BE2C (cell line): Measurements from ENCODE around the gene SERPINC1.
A peak's percentile ranks its signal among the peaks of the same experiment; 100 is the strongest.
"Not testable (repeated sequence)": the region's sequence is repeated elsewhere in the genome, so short reads cannot be mapped to it uniquely, and the experiment has no call there.

Experiments
- DNase-seq: peaks from one replicate; pipeline ENCODE4 v3.0.0-alpha.2; 2020
- H3K27me3 ChIP-seq: fragments of 250-450 bp; sonication (Bioruptor Pico); 2 replicates; pipeline ENCODE4 v1.5.1; 2020; ENCODE audit warnings: mild to moderate bottlenecking
- H3K36me3 ChIP-seq: fragments of 250-450 bp; sonication (Bioruptor Pico); 2 replicates; pipeline ENCODE4 v1.5.1; 2020; ENCODE audit warnings: mild to moderate bottlenecking
- H3K4me1 ChIP-seq: fragments of 250-450 bp; sonication (Bioruptor Pico); 2 replicates; pipeline ENCODE4 v1.5.1; 2020
- H3K4me3 ChIP-seq: 2 replicates; pipeline ENCODE4 v1.5.1; 2011; ENCODE audit warnings: low read depth, low read length
- H3K9me3 ChIP-seq: fragments of 250-450 bp; sonication (Bioruptor Pico); 2 replicates; pipeline ENCODE4 v1.5.1; 2020
- CTCF ChIP-seq: IDR thresholded peaks from 2 replicates; pipeline ENCODE4 v1.5.1; 2012; ENCODE audit warnings: mild to moderate bottlenecking, low read depth, low read length

Gene SERPINC1

GRCh38 chr1:173863224-173864161 is 53.6 kb downstream of the SERPINC1 start:
- no peak for DNase-seq
- no peaks in the 10 kb centered on the region for H3K27me3 ChIP-seq
- TF ChIP-seq CTCF, result no peak
- H3K9me3 ChIP-seq, result no peaks in the 10 kb centered on the region
- H3K36me3 ChIP-seq, result peaks cover 88% of the 10 kb centered on the region
- no peaks in the 10 kb centered on the region for H3K4me1 ChIP-seq
- H3K4me3 ChIP-seq, result no peak overlapping the region

GRCh38 chr1:173862769-173863223 is 54.3 kb downstream of the SERPINC1 start:
- H3K9me3 ChIP-seq, result no peaks in the 10 kb centered on the region
- peaks cover 95% of the 10 kb centered on the region for H3K36me3 ChIP-seq
- no peaks in the 10 kb centered on the region for H3K27me3 ChIP-seq
- no peak overlapping the region for H3K4me3 ChIP-seq
- H3K4me1 ChIP-seq, result no peaks in the 10 kb centered on the region
- no peak for DNase-seq
- no peak for TF ChIP-seq CTCF

- H3K36me3 ChIP-seq, result peaks cover 96% of the 10 kb centered on the region
- not testable (repeated sequence) for H3K4me3 ChIP-seq, H3K27me3 ChIP-seq, H3K4me1 ChIP-seq, H3K9me3 ChIP-seq
- DNase-seq, result peak; percentile 33
These were observed 54.9 kb downstream of the SERPINC1 start for GRCh38 chr1:173862146-173862768.

- Histone ChIP-seq H3K4me3 (no peak overlapping the region), H3K36me3 (peaks cover 96% of the 10 kb centered on the region), H3K27me3 (no peaks in the 10 kb centered on the region), H3K4me1 (no peaks in the 10 kb centered on the region), H3K9me3 (no peaks in the 10 kb centered on the region)
- no peak for TF ChIP-seq CTCF
- DNase-seq, result peak; percentile 15
These were observed 55.4 kb downstream of the SERPINC1 start for GRCh38 chr1:173861731-173862145.

GRCh38 chr1:173860065-173860464 is 57.1 kb downstream of the SERPINC1 start:
- H3K36me3 ChIP-seq, result peaks cover 96% of the 10 kb centered on the region
- TF ChIP-seq CTCF, result no peak

GRCh38 chr1:173859547-173859946 is 57.6 kb downstream of the SERPINC1 start:
- H3K4me1 ChIP-seq, H3K27me3 ChIP-seq, H3K4me3 ChIP-seq, DNase-seq, H3K9me3 ChIP-seq: not testable (repeated sequence)
- peaks cover 96% of the 10 kb centered on the region for H3K36me3 ChIP-seq

More at GRCh38 chr1:173860065-173860464, 57.1 kb downstream of the SERPINC1 start:
- Histone ChIP-seq H3K9me3 (no peaks in the 10 kb centered on the region), H3K27me3 (no peaks in the 10 kb centered on the region), H3K4me3 (no peak overlapping the region), H3K4me1 (no peaks in the 10 kb centered on the region)
- DNase-seq, result no peak
